HEK293T (cell line): ENCODE measurements around the gene NAA10.

Experiments
- ARNT ChIP-seq: fragments of 450-650 bp; IDR thresholded peaks from 2 replicates; pipeline ENCODE4 v1.6.1; 2017; ENCODE audit warnings: mild to moderate bottlenecking
- BHLHE40 ChIP-seq: fragments of 450-650 bp; IDR thresholded peaks from 2 replicates; pipeline ENCODE4 v1.6.1; 2016; ENCODE audit warnings: mild to moderate bottlenecking, moderate library complexity, borderline replicate concordance
- ELF4 ChIP-seq: fragments of 450-650 bp; IDR thresholded peaks from 2 replicates; pipeline ENCODE4 v1.6.1; 2017; ENCODE audit warnings: antibody characterized with exemption
- FOXA1 ChIP-seq: fragments of 450-650 bp; IDR thresholded peaks from 2 replicates; pipeline ENCODE4 v1.6.1; 2016; ENCODE audit warnings: mild to moderate bottlenecking
- FOXK2 ChIP-seq: fragments of 450-650 bp; IDR thresholded peaks from 2 replicates; pipeline ENCODE4 v1.6.1; 2016; ENCODE audit warnings: mild to moderate bottlenecking
- FOXM1 ChIP-seq: fragments of 450-650 bp; IDR thresholded peaks from 2 replicates; pipeline ENCODE4 v1.6.1; 2017; ENCODE audit warnings: mild to moderate bottlenecking, borderline replicate concordance
- HDGF ChIP-seq: fragments of 450-650 bp; IDR thresholded peaks from 2 replicates; pipeline ENCODE4 v1.6.1; 2017; ENCODE audit warnings: antibody characterized with exemption, borderline replicate concordance
- L3MBTL2 ChIP-seq: fragments of 450-650 bp; conservative IDR thresholded peaks from 2 replicates; pipeline ENCODE4 v1.6.1; 2016; ENCODE audit warnings: mild to moderate bottlenecking
- NFRKB ChIP-seq: fragments of 450-650 bp; IDR thresholded peaks from 2 replicates; pipeline ENCODE4 v1.6.1; 2016; ENCODE audit warnings: mild to moderate bottlenecking, moderate library complexity
- SP1 ChIP-seq: fragments of 450-650 bp; IDR thresholded peaks from 2 replicates; pipeline ENCODE4 v1.6.1; 2017
- SUZ12 ChIP-seq: fragments of 450-650 bp; IDR thresholded peaks from 2 replicates; pipeline ENCODE4 v1.6.1; 2016; ENCODE audit warnings: mild to moderate bottlenecking
- TARDBP ChIP-seq: fragments of 450-650 bp; IDR thresholded peaks from 2 replicates; pipeline ENCODE4 v1.6.1; 2016
- ZNF384 ChIP-seq: fragments of 450-650 bp; IDR thresholded peaks from 2 replicates; pipeline ENCODE4 v1.6.1; 2016
- TF ChIP-seq, protein P1 (sequence below): fragments of 450-650 bp; IDR thresholded peaks from 2 replicates; pipeline ENCODE4 v1.6.1; 2016

DNA sequence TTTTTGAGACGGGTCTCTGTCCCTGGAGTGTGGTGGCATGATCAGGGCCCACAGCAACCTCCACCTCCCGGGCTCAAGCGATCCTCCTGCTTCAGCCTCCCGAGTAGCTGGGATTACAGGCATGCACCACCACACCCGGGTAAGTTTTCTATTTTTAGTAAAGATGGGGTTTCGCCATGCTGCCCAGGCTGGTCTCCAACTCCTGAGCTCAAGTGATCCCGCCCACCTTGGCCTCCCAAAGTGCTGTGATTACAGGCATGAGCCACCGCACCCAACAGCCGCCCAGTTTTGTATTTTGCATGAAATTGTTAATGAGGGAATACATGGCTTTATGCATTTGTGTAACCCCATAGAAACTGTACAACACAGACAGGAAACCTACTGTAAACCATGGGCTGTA is 6.0 kb downstream of the NAA10 start:
- TF ChIP-seq SP1 = no peak
- no peak for TF ChIP-seq SUZ12
- no peak for TF ChIP-seq TARDBP
- TF ChIP-seq, protein P1, sequence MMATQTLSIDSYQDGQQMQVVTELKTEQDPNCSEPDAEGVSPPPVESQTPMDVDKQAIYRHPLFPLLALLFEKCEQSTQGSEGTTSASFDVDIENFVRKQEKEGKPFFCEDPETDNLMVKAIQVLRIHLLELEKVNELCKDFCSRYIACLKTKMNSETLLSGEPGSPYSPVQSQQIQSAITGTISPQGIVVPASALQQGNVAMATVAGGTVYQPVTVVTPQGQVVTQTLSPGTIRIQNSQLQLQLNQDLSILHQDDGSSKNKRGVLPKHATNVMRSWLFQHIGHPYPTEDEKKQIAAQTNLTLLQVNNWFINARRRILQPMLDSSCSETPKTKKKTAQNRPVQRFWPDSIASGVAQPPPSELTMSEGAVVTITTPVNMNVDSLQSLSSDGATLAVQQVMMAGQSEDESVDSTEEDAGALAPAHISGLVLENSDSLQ = no peak
- TF ChIP-seq ELF4 = no peak
- no peak for TF ChIP-seq FOXK2
- TF ChIP-seq NFRKB = no peak
- no peak for TF ChIP-seq L3MBTL2
- TF ChIP-seq ARNT = no peak
- TF ChIP-seq HDGF = no peak
- no peak for TF ChIP-seq BHLHE40
- TF ChIP-seq ZNF384 = no peak
- TF ChIP-seq FOXM1 = no peak
- TF ChIP-seq FOXA1 = no peak
